ENCODE data around the gene KRT79.

KRT79 gene

DNA sequence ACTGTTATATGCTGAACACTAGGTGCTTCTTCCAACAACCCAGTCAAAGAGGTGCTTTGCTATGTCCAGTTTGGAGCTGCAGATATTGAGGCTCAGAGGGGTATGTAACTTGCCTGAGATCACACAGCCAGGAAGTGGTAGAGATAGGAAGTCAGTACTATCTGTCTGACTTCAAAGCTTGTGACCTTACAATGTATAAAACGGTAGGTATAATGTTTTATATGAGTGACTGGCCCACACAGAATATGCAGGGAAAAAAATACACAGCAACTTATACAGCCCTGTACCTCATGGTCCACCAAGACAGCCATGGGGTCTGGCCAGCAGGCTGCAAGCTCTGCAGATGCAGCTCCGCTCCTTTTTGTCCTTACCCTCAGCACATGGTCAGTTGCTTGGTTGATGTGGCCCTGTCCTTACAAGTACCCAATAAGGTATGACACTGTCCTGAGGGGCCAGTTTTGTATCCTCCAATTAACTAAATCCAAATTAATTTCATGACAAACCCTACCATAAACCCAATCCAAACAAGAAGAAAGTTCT lies 16.3 kb downstream of the KRT79 start:
- DNase-seq: no peak

DNA sequence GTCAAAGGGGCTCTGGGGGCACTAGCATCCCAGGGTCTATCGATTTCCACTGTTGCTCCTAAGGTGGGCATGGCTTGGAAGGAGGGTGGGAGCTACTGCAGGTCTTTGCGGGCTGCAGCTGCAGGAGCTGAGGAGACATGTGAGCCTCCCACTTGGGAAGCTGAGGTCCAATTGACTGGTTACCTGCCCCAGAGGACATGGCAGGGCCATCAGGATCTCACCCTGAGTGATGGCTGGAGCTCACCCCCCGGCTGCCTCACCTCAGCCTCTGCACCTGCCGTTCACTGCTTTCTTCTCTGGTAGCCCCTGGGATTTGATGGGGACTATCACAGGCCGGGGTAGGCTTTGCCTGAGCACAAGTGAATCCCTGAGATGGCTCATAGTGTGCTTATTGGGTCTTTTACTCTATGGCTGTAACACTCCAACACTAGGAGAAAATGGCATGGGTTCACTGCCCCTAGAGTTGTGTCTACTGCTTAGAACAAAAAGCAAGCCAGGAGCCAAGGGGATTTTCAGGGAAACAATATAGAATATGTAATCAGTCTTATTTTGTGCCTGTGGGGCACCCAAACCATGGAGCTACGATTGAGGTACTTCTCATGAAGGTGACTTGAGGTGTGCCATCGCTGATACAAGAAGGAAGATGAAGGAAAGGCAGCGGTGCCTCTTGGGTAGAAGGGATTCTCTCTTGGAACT lies 17.0 kb downstream of the KRT79 start:
- DNase-seq: no peak

DNA sequence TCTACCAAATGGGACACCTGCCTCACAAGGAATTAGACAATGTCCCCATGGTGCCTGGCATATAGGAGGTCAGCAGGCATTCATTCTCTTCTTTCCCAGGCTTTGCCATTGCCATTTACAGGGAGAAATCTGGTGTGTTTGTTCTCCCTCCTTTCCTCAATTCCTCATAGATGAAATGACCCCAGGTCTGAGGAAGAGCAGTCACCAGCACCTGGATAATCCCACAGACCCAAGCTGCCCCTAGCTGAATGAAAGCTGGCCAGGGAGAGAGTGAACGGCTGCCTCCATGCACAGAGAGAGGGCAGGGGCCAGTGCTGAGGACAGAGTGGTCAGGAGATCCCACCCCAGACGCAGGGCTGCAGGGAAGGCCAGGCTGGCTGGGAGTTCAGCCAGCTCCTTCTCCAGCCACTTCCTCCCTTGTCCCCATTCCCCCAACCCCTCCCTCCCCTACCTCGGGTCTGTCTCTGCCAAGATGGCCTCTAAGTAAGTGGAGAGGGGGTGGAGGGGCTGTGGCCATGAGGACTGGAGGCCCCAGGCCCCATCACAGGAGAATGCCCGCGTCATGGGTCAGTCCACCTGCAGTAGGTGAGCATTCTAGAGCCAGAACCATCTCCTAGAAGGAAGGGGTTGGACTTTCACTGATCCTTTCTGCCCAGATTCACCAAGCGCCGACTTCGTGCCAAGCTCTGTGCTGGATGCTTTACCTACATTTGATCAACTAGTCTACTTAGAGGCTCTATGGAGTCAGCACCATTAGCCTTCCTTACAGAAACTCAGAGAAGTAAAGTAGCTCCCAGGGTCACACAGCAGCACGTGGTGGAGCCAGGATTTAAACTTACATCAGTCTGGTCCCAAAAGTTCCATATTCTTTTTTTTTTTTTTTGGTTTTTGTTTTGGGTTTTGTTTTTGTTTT lies 18.2 kb downstream of the KRT79 start:
- DNase-seq: no peak

DNA sequence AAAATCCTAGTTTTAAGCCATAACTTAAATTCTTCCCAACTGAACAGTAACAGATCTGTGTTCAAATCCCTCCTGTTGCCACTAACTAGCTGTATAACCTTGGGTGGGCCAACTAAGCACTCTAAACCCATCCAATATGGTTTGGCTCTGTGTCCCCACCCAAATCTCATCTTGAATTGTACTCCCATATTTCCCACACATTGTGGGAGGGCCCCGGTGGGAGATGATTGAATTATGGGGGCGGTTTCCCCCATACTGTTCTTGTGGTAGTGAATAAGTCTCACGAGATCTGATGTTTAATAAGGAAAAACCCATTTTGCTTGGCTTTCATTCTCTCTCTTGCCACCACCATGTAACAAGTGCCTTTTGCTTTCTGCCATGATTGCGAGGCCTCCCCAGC lies 18.9 kb downstream of the KRT79 start:
- no peak for DNase-seq

DNA sequence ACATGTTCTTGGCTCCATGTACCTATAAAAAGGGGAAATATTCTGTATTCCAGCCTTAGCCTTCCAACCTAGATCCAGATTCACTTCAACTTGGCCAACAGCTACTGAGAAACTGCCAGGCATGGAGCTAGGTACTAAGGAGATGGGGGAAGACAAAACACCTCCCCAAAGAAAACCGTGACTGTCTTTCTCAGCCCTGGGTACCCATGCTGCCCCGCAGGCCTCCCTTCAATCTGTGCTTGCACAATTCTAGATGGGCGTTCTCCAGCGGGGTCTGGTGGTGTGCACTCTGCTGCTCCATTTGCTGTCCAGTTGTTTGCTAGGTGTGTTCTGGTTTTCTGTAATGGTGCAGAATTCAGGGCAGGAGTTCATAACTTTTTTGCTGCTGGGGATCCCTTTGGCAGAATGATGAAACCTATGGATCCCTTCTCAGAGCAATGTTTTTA lies 19.4 kb downstream of the KRT79 start:
- DNase-seq: no peak

DNA sequence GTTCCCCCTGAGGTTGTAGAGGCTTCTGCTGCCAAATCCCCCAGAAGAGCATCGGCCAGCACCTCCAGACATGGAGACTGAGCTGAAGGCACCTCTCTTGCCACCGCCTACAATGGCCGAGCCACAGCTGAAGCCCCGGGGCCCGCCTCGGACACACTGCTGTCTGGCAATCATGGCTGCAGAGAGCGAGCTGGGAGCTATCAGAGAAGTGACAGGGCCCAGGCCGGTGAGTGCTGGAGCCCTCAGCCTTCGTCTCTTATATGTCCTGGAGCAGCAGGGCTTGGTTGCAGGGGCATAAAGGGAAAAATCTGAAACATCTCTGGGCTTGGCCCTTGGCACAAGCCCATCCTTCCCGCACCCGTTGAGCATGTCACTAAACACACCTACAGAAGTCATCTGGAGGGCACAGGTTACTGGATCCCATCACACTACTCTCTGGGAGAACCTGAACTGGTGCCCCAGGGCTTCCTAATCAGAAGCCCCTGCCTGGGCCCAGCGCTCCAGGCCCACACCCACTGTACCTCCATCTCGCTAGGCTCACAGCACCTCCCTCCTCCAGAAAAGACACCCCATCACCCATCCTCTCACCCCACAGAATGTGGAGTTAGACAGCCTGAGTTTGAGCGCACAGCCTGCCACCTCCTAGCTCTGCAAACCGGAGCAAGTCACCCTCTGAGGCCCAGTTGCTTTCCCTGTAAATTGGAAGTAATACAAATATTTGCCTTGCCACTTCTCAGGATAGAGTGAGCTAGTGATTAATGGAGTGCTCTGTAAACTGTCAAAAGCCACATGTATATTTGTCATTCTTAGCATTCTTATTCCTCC lies 20.0 kb downstream of the KRT79 start, which contains the start of gene KRT4:
Gene KRT4, minus strand, starts transcription at position 232 of the 825 bp plus-strand sequence. Its CDS starts 58 bp downstream, at position 174.
- DNase-seq: no peak

DNA sequence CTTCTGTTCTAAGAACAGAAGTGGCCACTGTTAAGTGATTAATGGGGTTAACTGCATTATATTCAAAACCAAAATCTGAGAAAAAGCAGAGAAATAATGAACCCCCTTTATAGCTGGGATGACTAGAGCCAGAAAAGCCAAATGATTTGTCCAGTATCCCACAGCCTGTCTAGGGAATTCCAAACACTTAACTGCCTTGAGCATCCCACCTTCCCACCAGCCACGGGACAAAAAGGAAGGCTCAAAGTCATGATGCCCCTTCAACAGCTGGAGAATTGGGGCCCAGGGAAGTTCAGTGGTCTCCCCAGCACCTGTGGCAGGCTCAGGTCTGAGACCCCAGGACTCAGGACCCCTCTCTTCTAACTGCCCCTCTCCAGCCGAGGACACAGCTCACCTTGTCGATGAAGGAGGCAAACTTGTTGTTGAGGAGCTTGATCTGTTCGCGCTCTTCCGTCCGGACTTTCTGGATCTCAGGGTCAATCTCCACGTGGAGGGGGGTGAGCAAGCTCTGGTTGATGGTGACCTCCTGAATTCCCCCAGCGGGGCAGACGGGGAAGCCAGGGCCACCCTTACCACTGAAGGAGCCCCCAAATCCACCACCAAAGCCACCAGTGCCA lies 20.8 kb downstream of the KRT79 start:
- DNase-seq: no peak

DNA sequence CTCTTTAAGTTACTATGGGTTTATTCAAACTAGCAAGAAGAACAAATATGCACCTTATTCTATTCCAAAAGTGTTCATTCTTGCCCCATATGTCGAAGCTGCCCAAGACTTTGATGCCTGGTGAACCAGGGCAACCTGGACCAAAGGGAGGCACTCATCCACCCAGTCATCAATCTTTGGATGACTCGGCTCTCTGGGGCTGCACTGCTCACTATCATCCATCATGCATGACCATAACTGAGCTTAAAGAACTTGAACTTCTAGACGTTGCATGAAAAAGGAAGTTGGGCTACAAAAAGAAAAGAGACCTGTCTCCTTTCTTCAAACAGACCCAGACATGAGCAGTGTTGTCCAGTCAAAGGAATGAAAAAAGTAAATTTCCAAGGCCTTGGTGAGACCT lies 21.4 kb downstream of the KRT79 start:
- DNase-seq: no peak

DNA sequence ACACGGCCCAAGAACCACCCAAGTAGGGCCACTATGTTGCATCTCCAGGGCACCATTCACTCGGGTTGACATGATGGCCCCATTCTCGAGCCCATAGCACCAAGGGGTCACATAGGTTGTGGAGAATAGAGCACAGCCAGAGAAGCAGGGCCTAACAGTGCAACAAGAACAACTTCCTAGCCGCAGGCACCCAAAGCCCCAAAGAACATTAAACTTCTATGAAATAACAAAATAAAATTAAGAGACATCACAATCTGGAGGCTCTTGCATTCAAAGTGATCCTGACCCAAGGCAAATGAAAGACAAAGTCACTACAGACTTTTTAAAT lies 22.1 kb downstream of the KRT79 start:
- DNase-seq: no peak

DNA sequence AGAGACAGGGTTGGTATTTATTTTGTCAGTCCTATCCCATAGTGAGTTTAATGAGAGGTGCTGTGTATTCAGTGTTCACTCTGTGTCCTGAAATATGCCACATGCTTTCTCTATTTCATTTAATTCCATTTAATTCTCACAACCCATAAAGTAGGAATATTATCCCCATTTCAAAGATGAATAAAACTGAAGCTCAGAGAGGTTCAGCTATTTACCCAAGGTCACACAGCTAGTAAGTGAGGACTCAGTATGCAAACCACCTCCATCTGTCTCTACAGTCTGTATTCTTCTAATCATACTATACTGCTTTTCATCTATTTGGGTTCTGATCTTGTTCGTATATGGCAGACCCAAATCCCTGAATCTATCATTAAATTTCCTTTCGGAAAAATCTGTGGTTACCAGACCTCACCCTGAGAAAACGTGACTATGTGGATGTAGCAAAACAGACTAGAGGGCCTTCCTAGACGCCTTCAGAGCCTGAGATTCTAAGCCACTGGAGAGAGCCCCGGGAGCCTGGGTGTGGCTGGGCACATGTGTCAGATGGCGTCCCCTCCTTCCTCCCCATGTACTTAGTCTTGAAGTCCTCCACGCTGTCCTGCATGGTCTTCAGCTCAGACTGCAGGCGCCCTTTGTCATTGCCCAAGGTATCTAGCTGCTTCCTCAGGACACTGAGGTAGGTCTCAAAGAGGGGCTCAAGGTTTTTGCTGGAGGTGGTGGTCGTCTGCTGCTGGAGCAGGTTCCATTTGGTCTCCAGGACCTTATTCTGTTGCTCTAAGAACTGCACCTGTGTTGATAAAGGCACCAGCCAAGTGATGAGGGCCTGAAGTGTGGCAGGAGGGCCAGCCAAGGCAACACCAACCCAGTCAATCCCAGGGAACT lies 22.7 kb downstream of the KRT79 start:
- DNase-seq: no peak

DNA sequence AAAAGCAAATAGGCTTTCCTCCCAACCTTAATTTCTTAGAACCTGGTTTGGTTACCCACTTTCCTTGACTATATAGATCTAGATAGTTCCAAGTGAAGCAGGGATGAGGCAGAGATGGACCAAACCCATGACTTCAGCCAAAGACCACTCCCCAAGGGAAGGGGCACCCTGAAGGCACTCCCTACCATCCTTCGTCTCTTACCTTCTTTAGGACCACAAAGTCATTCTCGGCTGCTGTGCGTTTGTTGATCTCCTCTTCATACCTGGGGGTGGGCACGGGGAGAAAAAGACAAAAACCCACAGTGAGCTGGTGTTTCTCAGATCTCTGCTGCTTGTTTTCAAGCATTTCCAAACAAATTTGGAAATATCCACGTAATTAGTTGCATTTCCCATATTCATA lies 23.6 kb downstream of the KRT79 start:
- DNase-seq: no peak

DNA sequence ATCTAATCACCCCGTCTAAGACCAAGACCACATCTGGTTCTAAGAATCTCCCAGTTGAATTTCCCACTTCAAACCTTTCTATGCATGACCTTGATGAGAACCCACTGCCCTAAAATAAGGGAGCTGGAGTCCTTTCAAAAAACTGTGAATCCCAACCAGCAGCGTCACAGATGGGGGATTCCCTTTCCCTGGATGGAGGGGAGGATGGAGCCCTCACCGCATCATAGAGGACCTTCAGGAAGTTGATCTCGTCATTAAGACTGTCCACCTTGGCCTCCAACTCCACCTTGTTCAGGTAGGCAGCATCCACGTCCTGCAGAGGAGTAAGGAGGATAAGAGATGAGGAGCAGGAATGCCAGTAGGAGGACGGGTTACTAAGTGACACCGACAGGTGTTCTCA lies 24.9 kb downstream of the KRT79 start:
- no peak for DNase-seq

DNA sequence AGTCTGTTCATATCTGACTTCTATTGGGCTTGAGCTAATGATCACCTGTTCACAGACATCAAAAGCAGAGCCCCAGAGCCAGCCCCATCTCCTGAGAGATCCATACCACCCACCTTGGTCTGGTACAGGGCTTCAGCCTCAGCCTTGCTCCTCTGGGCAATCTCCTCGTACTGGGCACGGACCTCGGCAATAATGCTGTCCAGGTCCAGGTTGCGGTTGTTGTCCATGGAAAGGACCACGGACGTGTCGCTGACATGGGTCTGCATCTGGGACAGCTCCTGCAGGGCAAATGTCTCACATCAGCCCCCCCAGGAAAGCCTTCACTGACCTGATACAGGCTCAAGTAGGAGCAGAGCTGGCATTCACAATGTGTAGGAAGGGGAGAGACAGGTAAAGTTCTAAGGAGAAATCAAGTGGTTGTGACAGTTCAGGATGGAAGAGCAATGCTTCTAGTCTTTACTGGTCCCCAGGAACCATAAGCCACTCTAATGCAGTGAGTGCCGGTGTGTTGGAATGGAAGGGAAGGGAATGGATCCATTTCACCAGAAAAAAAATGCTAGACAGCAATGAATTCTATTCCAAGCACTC lies 25.4 kb downstream of the KRT79 start:
- DNase-seq: no peak

DNA sequence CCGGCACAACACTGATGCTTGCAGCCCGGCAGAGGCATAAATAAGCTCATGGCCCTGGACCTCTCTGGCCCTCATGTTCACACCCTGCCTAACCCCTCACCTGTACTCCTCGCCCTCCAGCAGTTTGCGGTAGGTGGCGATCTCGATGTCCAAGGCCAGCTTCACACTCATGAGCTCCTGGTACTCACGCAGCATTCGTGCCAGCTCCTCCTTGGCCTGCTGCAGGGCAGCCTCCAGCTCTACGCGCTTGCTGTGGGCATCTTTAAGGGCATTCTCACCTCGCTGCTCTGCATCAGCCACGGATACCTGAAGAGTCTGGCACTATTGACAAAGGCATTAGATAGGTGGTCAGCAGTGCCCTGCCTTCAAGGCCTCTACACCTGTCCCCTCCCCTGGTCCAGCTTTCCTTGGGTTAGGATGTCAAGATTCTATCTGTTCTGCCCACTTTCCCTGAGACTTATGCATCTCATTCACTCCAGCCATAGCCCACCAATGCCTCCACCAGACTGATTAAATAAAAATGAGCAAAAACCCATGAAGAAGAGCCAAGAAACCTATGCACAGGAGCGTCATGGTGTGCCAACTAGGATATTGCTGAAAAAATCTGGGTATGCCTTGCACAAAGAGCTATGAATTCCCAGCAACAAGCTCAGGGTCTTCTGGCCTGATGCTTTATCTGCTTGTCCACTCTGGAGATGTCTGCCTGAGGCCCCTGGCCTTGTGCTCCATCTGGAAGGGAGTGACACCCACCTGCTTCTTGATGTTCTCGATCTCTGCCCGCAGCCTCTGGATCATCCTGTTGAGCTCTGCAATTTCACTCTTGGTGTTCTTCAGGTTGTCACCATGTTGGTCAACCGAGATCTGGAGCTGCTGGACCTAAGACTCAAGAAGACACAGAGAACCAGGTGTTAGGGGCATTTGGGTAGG lies 26.3 kb downstream of the KRT79 start:
- DNase-seq: no peak

DNA sequence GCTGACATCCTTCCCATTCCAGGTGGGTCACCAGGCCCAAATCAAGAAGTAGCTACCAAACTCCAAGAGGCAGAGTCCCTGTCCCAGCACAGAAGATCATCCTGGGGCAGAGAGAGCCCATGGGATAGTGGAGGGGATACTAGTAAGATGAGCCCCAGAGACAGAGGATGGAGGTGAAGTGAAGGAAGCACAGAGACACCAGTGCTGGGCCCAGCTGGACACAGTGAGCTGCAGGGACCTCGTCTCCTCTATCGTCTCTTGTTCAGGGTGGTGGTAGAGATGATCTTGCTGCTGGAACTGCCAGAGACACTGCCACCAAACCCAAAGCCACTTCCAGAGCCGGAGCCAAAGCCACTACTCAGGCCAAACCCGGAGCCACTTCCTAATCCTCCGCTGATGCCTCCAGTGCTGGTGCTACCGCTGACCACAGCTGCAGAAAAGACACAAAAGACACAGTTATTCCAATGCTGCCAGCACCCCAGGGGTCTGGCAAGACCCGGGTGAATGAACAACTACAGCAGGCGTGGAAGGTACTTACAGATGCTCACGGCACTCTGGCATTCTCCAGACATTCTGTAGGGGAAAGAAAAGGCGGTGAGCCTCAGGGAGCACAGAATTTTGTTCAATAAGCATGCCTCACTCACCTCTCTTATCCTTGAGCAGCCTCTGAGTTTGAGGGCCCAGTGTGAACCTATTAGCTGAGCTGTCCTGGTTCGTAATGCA lies 27.1 kb downstream of the KRT79 start:
- DNase-seq: no peak

DNA sequence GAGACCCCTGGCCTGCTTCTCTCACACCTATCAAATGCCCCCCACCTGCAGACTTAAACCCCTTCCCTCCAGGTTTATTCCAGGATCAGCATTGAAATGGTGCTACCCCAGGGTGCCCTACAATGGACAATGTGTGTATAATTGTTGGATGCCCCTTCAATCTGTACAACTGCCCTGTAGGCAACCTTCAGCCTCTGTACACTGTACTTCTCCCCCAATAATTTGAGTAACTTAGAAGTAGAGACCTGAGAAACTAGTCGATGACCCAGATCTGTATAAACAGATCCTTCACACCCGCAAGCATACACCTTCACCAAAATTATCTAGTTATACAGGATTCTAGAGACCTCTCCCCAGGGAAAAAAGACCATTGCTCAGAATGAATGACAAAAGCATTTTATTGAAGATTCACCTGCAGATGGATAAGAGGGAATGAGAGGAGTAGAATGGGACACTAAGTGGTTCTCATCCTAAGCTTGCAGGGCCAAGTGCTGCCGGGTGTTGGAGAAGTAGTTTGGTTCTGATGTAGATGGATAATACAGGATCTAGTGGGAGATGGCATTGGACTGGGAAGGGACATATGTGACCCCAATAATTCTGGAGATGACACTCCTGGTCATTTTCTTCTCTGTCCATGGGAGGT lies 27.8 kb downstream of the KRT79 start:
- no peak for DNase-seq

DNA sequence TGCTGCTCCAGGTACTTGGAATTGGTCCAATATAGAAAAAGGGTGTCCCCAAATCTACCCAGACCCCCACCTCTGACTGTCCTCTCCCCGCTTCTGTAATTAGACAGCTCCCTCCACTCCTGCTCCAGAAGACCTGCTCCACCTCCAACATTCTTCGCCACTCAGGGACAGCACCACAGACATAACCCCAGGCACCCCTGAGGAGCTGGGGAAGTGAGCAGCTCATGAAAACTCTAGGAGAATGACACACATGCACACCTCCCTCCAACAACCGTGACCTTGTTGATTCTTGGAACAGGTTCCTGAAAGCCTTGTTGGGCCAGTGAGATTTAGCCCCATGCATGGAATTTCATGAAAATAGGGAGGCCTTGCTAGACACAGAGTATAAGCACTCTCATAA lies 28.4 kb downstream of the KRT79 start:
- no peak for DNase-seq

DNA sequence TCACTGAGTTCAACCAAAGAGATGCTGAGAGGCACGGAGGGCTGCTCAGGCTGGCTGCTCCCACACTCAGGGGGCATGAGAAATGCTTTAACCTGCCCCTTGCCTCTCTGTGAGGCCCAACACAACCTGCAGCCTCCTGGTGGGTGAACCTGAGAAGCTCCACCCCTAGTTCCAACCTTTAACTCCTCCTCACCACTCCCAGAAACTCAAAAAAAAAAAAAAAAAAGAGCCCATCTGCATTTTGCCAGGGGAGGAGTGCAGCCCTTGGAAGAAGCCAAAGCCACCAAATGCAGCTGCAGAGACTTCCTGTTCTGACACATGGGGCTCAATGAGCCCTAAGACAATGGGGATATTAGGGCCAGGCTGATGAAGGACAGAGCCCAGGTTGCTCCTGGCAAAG lies 29.1 kb downstream of the KRT79 start:
- DNase-seq: no peak

DNA sequence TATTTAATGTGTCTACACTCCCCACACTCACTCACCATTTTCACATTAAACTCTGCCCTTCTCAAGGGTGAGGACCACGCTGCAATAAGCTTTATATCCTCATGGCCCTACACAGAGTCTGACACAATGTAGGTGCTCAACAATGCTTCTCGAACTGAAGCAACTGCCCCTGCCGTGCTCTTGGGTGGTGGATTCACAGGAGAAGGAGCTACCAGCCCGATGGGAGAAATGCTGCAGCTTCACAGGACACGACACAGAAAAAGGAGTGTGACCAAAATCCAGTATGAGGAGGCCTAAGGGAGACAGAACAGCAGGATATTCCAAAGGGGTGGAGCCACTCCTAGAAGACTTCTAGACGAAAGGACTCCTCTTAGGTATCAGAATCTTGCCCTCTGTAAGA lies 31.7 kb downstream of the KRT79 start:
- no peak for DNase-seq
